Gastrocnemius medialis (tissue), 4 donors: ENCODE measurements around the gene ZDHHC7.

Experiments used
- POLR2A ChIP-seq, 2 donors: fragments of 450-650 bp; IDR thresholded peaks; one replicate each; pipeline ENCODE4 v1.6.1; 2017; ENCODE audit warnings: antibody characterized with exemption in 2 of 2, mild to moderate bottlenecking in 2 of 2, moderate library complexity in 2 of 2
- TF ChIP-seq, protein P1 (sequence below), 5 experiments: fragments of 450-650 bp in 3 of 5; fragments of 200-600 bp in 2 of 5; sonication (generic) in 2 of 5; IDR thresholded peaks in 4 of 5; conservative IDR thresholded peaks in 1 of 5; 1 replicate in 4 of 5; 2 replicates in 1 of 5; pipeline ENCODE4 v1.5.1; 2016 to 2019; ENCODE audit warnings: antibody characterized with exemption in 5 of 5, mild to moderate bottlenecking in 3 of 5, moderate library complexity in 3 of 5

DNA sequence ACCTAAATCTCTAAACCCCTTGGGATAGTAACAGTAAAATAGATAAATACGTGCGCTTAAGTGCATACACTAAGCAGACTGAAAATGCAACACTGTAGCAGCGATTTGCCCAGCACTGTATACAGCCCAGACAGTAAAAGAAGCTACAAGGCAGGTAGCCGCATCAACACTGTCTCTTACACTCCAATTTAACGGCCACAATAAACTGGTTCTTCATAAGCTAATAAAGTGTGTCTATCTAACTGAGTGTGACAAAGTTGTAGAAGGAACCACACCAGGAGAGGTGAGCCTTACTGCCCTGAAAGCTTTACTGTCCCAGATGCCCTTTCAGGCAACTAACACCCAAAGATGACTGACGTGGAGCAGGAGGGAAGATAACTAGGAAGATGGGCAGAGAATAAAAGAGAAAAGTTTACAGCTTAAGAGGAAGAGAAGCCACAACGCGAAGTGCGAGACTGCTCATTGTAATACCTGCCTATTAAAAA, 847 bp downstream of the ZDHHC7 start:
- no peak for TF ChIP-seq POLR2A (IDR thresholded peaks at IDR 0.05)
- TF ChIP-seq, protein P1, sequence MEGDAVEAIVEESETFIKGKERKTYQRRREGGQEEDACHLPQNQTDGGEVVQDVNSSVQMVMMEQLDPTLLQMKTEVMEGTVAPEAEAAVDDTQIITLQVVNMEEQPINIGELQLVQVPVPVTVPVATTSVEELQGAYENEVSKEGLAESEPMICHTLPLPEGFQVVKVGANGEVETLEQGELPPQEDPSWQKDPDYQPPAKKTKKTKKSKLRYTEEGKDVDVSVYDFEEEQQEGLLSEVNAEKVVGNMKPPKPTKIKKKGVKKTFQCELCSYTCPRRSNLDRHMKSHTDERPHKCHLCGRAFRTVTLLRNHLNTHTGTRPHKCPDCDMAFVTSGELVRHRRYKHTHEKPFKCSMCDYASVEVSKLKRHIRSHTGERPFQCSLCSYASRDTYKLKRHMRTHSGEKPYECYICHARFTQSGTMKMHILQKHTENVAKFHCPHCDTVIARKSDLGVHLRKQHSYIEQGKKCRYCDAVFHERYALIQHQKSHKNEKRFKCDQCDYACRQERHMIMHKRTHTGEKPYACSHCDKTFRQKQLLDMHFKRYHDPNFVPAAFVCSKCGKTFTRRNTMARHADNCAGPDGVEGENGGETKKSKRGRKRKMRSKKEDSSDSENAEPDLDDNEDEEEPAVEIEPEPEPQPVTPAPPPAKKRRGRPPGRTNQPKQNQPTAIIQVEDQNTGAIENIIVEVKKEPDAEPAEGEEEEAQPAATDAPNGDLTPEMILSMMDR (IDR thresholded peaks at IDR 0.05 in 4 of 5, conservative IDR thresholded peaks at IDR 0.05 in 1 of 5): no peak
